ENCODE results near the gene FAM237B. TPM values are rescaled to one million over a fixed set of nuclear protein-coding genes. Genes with fewer than 3 reads are reported as not detected.

Gene FAM237B
- total and polyA plus RNA-seq, 2 of the 8 experiments (the other 6 are each of a cell fraction or from before 2014, with no cell fraction given) = not detected

GRCh38 chr7:90349305-90349704 lies 28.2 kb upstream of the FAM237B start:
- no peak overlapping the region for H3K56ac ChIP-seq (replicated peaks; ENCODE audit: insufficient read length, low read depth, low read length)
- ChIA-PET CTCF (ENCODE audit: partially characterized antibody) (no interaction called here), POLR2A (ENCODE audit: partially characterized antibody) (no interaction called here)
- no peak overlapping the region for H2BK5ac ChIP-seq (ENCODE audit: low read depth, low read length)
- no peak overlapping the region for H3K4ac ChIP-seq (replicated peaks; ENCODE audit: insufficient read length, low read depth, low read length)
- H3K79me1 ChIP-seq (ENCODE audit: low read depth, low read length) = peaks cover 4% of the 10 kb centered on the region
- DNase-seq (ENCODE audit: low read depth in 1 of 2, low spot score in 2 of 2) (no peak), FAIRE-seq (no peak)
- H3K23me2 ChIP-seq (ENCODE audit: low read depth, low read length) = no peaks in the 10 kb centered on the region
- no peak overlapping the region for H2BK15ac ChIP-seq (ENCODE audit: low read length)
- no peak overlapping the region for H4K8ac ChIP-seq (ENCODE audit: extremely low read depth, insufficient read depth, low read length)
- no peak overlapping the region for H2BK12ac ChIP-seq (ENCODE audit: low read depth, low read length)
- H3K18ac ChIP-seq (ENCODE audit: extremely low read depth, low read length) = no peak overlapping the region
- no peaks in the 10 kb centered on the region for H3K9me3 ChIP-seq (ENCODE audit: insufficient read depth in 2 of 2, low read depth in 1 of 2, low read length in 1 of 2)
- no peak overlapping the region for H3K4me3 ChIP-seq (ENCODE audit: extremely low read depth in 1 of 4, insufficient read depth in 2 of 4, low read depth in 3 of 4, low read length in 4 of 4)
- no peak overlapping the region for H2AK5ac ChIP-seq (ENCODE audit: low read depth, low read length)
- H3K79me2 ChIP-seq (ENCODE audit: control insufficient read depth in 1 of 2, insufficient read depth in 2 of 2, low read length in 2 of 2) = peaks cover 4 to 43% of the 10 kb centered on the region in 2 experiments; a peak in 3 of 4 replicates
- H3K9ac ChIP-seq (replicated peaks in 1 of 4; ENCODE audit: extremely low read depth in 1 of 4, low read depth in 3 of 4, low read length in 3 of 4) = no peak overlapping the region
- H3K4me1 ChIP-seq (replicated peaks in 1 of 4; ENCODE audit: control insufficient read depth in 3 of 4, insufficient read depth in 4 of 4, low read length in 3 of 4) = no peaks in the 10 kb centered on the region
- no peak overlapping the region for H3K4me2 ChIP-seq (ENCODE audit: insufficient read depth in 1 of 2, low read depth in 2 of 2, low read length in 2 of 2)
- no peak overlapping the region for H2BK20ac ChIP-seq (ENCODE audit: low read length)
- H3K27ac ChIP-seq (ENCODE audit: low read depth, low read length) = no peak overlapping the region
- H4K91ac ChIP-seq (replicated peaks; ENCODE audit: insufficient read length, low read length) = no peak overlapping the region
- WGBS, 2 experiments (ENCODE audit: extremely low coverage in 1 of 2, insufficient coverage in 1 of 2, insufficient read length in 1 of 2, insufficient replicate concordance in 2 of 2, low coverage in 1 of 2, low lambda C conversion rate in 2 of 2, missing lambda C conversion rate in 1 of 2) = 89% methylated on average over 4 of the region's 4 CpGs; no CpG with 5 or more reads in 1 of the 2 experiments
- no peak overlapping the region for H3K14ac ChIP-seq (ENCODE audit: insufficient read length)
- no peaks in the 10 kb centered on the region for H3K27me3 ChIP-seq (replicated peaks in 1 of 4; ENCODE audit: control insufficient read depth in 3 of 4, extremely low read depth in 1 of 4, insufficient read depth in 3 of 4, low read length in 3 of 4)
- no peak overlapping the region for H2AFZ ChIP-seq (ENCODE audit: low read length)
- no peak overlapping the region for H4K5ac ChIP-seq (ENCODE audit: insufficient read length, low read depth, low read length)
- H4K20me1 ChIP-seq (replicated peaks in 1 of 2; ENCODE audit: control insufficient read depth in 1 of 2, insufficient read depth in 2 of 2, low read length in 2 of 2) = no peaks in the 10 kb centered on the region
- no peak overlapping the region for H2BK120ac ChIP-seq (replicated peaks; ENCODE audit: low read depth, low read length)
- H3K23ac ChIP-seq (ENCODE audit: insufficient read length) = no peak overlapping the region
- H3K36me3 ChIP-seq (ENCODE audit: control insufficient read depth in 2 of 4, insufficient read depth in 4 of 4, low read length in 3 of 4) = peaks cover 0 to 3% (median 0%) of the 10 kb centered on the region in 4 experiments; a peak in 1 of 8 replicates
- TF ChIP-seq TBP (IDR thresholded peaks at IDR 0.05; ENCODE audit: low read depth, low read length) = no peak
- no peak for TF ChIP-seq BACH1 (IDR thresholded peaks at IDR 0.05; ENCODE audit: low read length)
- TF ChIP-seq TAF7 (optimal IDR thresholded peaks at IDR 0.05; ENCODE audit: borderline replicate concordance, low read depth, low read length) = no peak
- TF ChIP-seq SIRT6 (IDR thresholded peaks at IDR 0.05; ENCODE audit: low read length) = no peak
- no peak for TF ChIP-seq TCF12 (IDR thresholded peaks at IDR 0.05; ENCODE audit: low read depth, low read length)
- TF ChIP-seq SIX5 (IDR thresholded peaks at IDR 0.05; ENCODE audit: low read depth, low read length) = no peak
- no peak for TF ChIP-seq RAD21 (IDR thresholded peaks at IDR 0.05 in 1 of 2, conservative IDR thresholded peaks at IDR 0.05 in 1 of 2; ENCODE audit: low read depth in 2 of 2, low read length in 2 of 2)
- TF ChIP-seq EZH2 (IDR thresholded peaks at IDR 0.05; ENCODE audit: low read depth, low read length, severe bottlenecking) = no peak
